Esophagus mucosa (tissue), 1 donor: ENCODE results near the gene CLPX. TPM values are rescaled to one million over a fixed set of nuclear protein-coding genes. Genes with fewer than 3 reads are reported as not detected.
"Not testable (repeated sequence)": the region's sequence is repeated elsewhere in the genome, so short reads cannot be mapped to it uniquely, and the experiment has no call there.

Experiments used
- ATAC-seq: fragments of 200-7000 bp; cut with Tn5 transposase; one replicate; pipeline ENCODE4 v1.9.1; 2020
- total RNA-seq: library from RNA; stranded (reverse); gene quantifications from one replicate; pipeline ENCODE4 v1.2.4, GENCODE V29; 2023
- donor health status: DM: yes; HTN: yes; CAD: no.

CLPX gene
- total RNA-seq, 1 donor from 2014 or later: 49.3 TPM

GRCh38 chr15:65165875-65166274, 19.3 kb downstream of the CLPX start:
- no peak for ATAC-seq

- no peak for ATAC-seq
These were observed 21.0 kb downstream of the CLPX start for GRCh38 chr15:65164139-65164538.

- no peak for ATAC-seq
These were observed 22.1 kb downstream of the CLPX start for GRCh38 chr15:65163041-65163440.

- no peak for ATAC-seq
These were observed 28.4 kb downstream of the CLPX start for GRCh38 chr15:65156692-65157091.

GRCh38 chr15:65154720-65155119, 30.4 kb downstream of the CLPX start:
- no peak for ATAC-seq

- ATAC-seq: no peak
These were observed 37.2 kb downstream of the CLPX start for GRCh38 chr15:65147902-65148301.

GRCh38 chr15:65146438-65146837, 38.7 kb downstream of the CLPX start:
- no peak for ATAC-seq

GRCh38 chr15:65138631-65139030, 46.5 kb downstream of the CLPX start:
- ATAC-seq: not testable (repeated sequence)

- not testable (repeated sequence) for ATAC-seq
These were observed 47.2 kb downstream of the CLPX start for GRCh38 chr15:65137893-65138292.

GRCh38 chr15:65137089-65137488, 48.1 kb downstream of the CLPX start:
- not testable (repeated sequence) for ATAC-seq

GRCh38 chr15:65134538-65134937, 50.6 kb downstream of the CLPX start:
- no peak for ATAC-seq

- ATAC-seq: peak; percentile 87
These were observed 51.5 kb downstream of the CLPX start, which contains the start of gene PDCD7 for GRCh38 chr15:65133548-65134200. Gene PDCD7 (minus strand): TSS chr15:65133808. CDS start chr15:65133781, 27 bp downstream.

- peak; percentile 68 for ATAC-seq
These were observed 52.1 kb downstream of the CLPX start for GRCh38 chr15:65132878-65133547.

- ATAC-seq: no peak
These were observed 54.2 kb downstream of the CLPX start for GRCh38 chr15:65130941-65131340.

- no peak for ATAC-seq
These were observed 69.6 kb downstream of the CLPX start for GRCh38 chr15:65115542-65115941.

- no peak for ATAC-seq
These were observed 70.1 kb downstream of the CLPX start, which contains the start of gene UBAP1L for GRCh38 chr15:65115086-65115485. Gene UBAP1L (minus strand): TSS chr15:65115200. CDS start chr15:65106215, 8,985 bp downstream.

GRCh38 chr15:65110676-65111292, 74.4 kb downstream of the CLPX start:
- ATAC-seq: peak; percentile 92

GRCh38 chr15:65106011-65106590, 79.0 kb downstream of the CLPX start:
- ATAC-seq: no peak

- no peak for ATAC-seq
These were observed 80.1 kb downstream of the CLPX start for GRCh38 chr15:65105038-65105437.

- no peak for ATAC-seq
These were observed 82.2 kb downstream of the CLPX start for GRCh38 chr15:65102912-65103311.

GRCh38 chr15:65101891-65102708, 83.0 kb downstream of the CLPX start:
- ATAC-seq: no peak

- peak; percentile 57 for ATAC-seq
These were observed 83.7 kb downstream of the CLPX start for GRCh38 chr15:65101411-65101890.
